HG03439 (cell line): Measurements from ENCODE around the gene RYR1.
"Not testable (repeated sequence)": the region's sequence is repeated elsewhere in the genome, so short reads cannot be mapped to it uniquely, and the experiment has no call there.

Experiments used
- ATAC-seq: cut with Tn5 transposase; IDR thresholded peaks from one replicate; pipeline ENCODE4 v1.9.1; 2021; ENCODE audit warnings: mild to moderate bottlenecking, moderate library complexity; ENCODE audit not compliant: unreplicated experiment

The RYR1 gene

DNA sequence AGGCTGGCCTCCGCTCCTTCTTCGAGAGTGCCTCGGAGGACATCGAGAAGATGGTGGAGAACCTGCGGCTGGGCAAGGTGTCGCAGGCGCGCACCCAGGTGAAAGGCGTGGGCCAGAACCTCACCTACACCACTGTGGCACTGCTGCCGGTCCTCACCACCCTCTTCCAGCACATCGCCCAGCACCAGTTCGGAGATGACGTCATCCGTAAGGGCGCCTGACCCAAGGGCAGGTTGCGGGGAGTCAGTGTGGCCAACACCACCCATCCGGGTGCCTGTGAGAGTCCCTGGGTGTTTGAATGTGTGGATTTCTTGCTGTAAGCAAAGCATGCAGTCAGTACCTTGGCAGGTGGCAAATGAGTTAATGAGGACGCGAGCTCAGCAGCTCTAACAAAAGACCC lies 78.8 kb downstream of the RYR1 start:
- ATAC-seq, result no peak

GRCh38 chr19:38513156-38513555 lies 79.7 kb downstream of the RYR1 start:
- ATAC-seq, result not testable (repeated sequence)

DNA sequence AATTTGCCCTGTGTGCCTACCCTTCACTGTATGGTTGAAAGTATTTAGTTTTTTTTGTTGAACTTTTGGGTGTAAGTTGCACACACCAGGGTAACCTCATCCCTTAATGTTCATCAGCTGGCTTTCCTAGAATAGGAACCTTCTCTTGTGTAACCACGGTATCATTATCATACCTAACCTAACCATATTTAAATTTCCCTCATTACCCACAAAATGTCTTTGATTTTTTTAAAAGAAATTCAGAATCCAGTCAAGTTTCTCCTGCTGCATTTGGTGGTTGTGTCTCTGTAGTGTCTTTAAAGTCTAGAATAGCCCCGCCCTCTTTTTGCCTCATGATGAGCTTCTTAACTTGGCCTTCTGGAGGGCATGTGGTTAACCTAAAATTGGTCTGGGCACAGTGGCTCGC lies 80.3 kb downstream of the RYR1 start:
- ATAC-seq, result no peak

DNA sequence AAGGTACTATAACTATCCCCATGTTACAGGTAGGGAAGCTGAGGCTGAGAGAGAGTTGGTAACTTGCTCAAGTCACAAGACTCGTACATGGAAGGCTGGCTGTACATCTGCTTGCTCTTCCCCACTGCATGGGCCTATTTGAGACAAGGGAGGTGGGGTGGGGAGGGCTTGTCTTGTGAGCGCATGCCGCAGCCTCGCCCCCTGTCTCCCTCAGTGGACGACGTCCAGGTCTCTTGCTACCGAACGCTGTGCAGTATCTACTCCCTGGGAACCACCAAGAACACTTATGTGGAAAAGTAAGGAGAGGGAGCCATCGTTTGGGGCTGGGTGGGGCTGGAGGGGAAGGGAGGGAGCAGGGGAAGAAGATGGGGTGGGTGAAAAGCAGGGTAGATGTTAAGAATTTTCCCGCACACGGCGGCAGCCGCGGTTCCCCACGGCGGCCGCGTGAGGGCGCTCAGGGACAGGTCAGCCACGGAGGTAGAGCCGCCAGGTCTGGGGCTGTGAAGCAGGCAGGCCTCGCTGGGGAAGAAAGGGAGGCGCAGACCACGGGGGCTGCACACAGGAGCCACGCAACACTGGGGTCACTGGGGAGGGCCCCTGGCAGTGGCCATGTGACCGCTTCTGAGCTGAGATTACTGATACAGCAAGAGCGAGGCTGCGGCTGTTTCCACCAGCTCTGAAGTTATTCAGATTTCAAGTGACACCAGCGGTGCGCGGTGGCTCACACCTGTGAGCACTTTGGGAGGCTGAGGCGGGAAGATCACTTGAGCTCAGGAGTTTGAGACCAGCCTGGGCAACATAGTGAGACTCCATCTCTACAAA lies 81.5 kb downstream of the RYR1 start:
- ATAC-seq, result no peak

- no peak for ATAC-seq
These were observed 82.4 kb downstream of the RYR1 start for GRCh38 chr19:38515896-38516295.

DNA sequence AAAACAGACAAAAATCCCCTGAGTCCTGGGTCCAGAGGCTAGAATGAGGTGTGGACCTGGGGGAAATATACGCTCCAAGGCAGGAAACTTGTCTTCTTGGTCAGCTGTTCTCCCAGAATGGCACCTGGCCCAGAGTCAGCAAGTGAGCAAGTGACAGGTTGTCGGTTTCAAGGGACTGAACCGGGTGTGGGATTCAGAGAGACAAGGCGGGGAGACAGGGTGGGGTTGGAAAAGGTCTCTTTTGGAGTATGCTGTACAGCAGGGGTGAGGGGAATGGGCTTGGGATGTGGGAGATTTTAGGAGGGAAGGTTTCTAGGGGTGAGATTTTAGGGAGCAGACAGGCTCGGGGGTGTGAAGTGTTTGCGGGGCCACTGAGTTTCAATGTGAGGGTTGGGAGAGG lies 83.3 kb downstream of the RYR1 start:
- ATAC-seq, result no peak

DNA sequence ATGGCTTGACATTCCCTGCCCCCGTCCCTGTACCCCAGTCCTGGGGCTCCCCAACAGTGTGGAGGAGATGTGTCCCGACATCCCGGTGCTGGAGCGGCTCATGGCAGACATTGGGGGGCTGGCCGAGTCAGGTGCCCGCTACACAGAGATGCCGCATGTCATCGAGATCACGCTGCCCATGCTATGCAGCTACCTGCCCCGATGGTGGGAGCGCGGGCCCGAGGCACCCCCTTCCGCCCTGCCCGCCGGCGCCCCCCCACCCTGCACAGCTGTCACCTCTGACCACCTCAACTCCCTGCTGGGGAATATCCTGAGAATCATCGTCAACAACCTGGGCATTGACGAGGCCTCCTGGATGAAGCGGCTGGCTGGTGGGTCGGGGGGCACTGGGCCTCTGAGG lies 83.8 kb downstream of the RYR1 start:
- ATAC-seq, result no peak

DNA sequence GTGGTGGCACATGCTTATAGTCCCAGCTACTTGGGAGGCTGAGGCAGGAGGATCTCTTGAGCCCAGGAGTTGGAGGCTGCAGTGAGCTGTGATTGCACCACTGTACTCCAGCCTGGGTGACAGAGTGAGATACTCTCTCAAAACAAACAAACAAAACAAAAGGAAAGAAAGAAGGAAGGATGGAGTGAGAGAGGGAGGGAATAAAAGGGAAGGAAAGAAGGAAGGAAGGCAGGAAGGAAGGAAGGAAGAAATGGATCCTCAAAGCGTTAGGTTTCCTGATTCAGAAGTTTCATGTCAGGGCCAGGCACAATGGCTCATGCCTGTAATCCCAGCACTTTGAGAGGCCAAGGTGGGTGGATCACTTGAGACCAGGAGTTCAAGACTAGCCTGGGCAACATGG lies 84.5 kb downstream of the RYR1 start:
- not testable (repeated sequence) for ATAC-seq

DNA sequence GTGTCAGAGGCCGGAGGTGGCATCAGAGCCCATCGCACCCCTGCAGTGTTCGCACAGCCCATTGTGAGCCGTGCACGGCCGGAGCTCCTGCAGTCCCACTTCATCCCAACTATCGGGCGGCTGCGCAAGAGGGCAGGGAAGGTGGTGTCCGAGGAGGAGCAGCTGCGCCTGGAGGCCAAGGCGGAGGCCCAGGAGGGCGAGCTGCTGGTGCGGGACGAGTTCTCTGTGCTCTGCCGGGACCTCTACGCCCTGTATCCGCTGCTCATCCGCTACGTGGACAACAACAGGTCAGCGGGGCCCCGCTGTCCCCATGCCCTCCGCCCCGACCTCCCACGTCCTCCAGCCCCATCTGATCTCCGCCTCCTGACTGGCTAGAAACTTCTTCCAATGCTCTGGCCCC lies 85.7 kb downstream of the RYR1 start:
- no peak for ATAC-seq

DNA sequence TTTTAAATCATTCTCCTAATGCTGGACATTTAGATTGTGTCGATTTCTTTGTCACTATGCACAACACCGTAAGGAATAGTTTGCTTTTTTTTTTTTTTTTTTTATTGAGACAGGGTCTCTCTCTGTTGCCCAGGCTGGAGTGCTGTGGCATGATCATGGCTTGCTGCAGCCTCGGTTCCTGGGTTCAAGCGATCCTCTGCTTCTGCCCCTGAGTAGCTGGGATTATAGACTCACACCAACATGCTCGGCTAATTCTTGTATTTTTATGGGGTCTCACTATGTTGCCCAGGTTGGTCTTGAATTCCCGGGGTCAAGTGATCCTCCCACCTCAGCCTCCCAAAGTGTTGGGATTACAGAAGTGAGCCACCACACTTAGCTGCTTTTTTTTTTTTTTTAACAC lies 86.5 kb downstream of the RYR1 start:
- ATAC-seq, result no peak

GRCh38 chr19:38522915-38523314 lies 89.4 kb downstream of the RYR1 start:
- no peak for ATAC-seq

DNA sequence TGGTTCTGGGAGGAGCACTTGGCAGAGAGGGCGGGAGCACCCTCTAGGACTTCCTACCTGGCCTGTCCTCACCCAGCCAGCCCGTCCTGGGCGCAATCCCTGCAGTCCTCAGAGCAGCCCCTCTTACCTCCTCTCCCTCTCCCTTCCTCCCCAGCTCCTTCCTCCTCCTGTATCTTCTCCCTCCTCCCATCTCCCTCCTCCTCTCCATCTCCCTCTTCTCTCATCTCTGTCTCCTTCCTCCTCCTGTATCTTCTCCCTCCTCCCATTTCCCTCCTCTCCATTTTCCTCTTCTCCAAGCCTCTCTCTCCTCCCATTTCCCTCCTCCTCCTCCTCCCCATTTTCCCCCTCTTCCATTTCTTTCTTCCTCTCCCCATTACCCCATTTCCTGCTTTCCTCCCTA lies 89.8 kb downstream of the RYR1 start:
- no peak for ATAC-seq

DNA sequence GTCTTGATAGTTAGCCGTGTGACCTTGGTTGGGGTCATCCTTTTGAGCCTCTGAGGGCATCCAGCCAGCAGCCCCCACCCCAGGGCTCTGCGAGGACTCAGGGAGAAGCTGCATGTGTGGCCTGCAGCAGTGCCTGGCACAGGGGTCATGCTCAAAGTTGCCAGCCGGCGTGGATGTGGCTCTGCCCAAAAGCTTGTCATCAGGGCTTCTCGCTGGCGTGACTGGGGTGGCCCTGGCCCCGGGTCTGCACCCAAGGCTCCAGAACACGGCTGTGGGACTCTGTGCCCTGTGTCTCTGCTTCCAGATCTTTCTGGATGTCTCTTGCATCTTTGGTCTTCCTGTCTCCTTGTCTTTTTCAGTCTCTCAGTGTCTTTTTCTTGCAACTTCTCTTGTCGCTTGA lies 90.9 kb downstream of the RYR1 start:
- ATAC-seq, result no peak

GRCh38 chr19:38524994-38525634 lies 91.6 kb downstream of the RYR1 start:
- ATAC-seq, result no peak

DNA sequence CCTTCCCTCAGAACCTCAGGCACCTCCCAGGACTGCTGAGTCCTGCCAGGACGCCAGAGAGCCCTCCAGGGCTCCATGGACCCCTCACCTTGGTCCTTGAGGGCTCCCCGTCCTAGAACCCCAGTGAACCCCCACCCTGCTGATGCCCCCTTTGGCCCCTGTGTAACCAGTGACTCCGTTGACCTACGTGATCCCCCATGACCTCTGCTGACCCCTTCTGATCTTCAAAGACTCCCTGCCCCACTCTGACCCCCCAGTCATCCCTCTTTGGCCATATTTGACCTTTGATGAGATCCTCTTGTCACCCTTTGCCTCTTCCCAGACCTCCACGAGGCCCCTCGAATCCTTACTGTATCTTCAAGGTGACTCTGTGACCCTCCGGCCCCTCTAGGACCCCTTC lies 92.9 kb downstream of the RYR1 start:
- no peak for ATAC-seq

DNA sequence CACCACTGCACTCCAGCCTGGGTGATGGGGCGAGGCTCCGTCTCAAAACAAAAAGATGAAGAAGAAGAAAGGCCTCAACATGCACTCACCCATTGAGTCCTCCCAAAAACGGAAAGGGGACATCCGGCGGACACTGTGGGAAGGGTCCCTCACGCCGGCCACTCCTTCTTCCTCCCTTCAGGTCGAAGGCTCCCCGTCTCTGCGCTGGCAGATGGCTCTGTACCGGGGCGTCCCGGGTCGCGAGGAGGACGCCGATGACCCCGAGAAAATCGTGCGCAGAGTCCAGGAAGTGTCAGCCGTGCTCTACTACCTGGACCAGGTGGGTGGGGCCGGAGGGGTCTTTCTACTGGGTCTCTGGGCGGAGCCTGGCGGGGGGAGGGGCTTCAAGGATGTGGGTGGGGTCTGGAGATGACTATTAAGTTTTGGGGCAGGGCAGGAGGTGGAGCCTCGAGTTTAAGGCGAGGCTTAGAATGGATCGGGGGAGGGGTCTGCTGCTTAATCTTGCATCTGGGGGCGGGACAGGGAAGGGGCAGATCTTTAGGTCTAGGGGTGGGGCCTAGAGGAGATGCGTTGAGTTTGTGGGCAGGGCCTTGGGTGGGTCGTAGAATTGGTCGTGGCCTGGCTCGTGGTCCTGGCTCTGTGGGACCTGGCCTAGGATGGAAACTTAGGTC lies 94.1 kb downstream of the RYR1 start:
- no peak for ATAC-seq

- ATAC-seq, result no peak
These were observed 94.8 kb downstream of the RYR1 start for GRCh38 chr19:38528213-38528755.

DNA sequence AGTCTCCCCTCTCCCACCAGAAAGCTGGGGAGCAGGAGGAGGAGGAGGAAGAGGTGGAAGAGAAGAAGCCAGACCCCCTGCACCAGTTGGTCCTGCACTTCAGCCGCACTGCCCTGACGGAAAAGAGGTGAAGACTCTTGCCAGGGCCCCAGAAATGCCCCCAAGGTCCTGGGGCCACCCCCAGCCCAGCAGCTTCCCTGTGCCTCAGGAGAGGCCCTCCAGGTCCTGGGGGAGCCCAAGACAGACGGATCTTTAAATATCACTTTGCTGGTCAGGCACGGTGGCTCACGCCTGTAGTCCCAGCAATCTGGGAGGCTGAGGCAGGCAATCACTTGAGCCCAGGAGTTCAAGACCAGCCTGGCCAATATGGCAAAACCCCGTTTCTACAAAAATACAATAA lies 95.4 kb downstream of the RYR1 start:
- ATAC-seq, result no peak

DNA sequence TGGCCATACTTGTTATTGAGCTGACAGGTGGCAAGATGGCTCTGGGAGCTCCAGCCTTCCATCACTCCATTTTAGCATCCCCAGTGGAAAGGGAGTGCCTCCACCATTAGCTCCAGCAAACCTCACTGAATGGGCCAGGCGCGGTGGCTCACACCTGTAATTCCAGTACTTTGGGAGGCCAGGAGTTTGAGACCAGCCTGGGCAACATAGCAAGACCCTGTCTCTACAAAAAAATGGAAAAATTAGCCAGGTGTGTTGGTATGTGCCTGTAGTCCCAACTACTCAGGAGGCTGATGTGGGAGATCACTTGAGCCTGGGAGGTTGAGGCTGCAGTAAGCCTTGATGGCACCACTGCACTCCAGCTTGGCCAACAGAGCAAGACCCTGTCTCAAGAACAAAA lies 98.0 kb downstream of the RYR1 start:
- no peak for ATAC-seq

DNA sequence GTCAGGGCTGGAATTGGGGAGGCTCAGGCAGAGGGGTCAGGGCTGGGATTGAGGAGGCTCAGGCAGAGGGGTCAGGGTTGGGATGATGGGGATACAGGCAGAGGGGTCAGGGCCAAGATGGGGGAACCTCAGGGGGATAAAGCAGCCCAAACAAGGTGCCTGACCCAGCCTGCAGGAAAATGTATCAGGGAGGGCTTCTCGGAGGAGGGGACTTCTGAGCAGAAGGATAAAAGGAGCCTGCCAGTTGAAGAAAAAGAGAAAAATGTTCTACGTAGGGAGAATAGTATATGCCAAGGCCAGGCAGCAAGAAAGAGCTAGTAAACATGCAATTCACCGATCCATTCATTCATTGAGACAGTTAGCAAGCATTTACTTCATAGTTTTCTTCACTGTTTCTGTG lies 99.4 kb downstream of the RYR1 start:
- ATAC-seq, result no peak

- ATAC-seq, result no peak
These were observed 101.1 kb downstream of the RYR1 start for GRCh38 chr19:38534574-38534973.

- ATAC-seq, result no peak
These were observed 101.7 kb downstream of the RYR1 start for GRCh38 chr19:38535212-38535611.
